Upper lobe of right lung (tissue), 1 donor: ENCODE results near the gene THAP6. TPM values are rescaled to one million over a fixed set of nuclear protein-coding genes. Genes with fewer than 3 reads are reported as not detected.

ENCODE experiments used
- ATAC-seq: fragments of 200-7000 bp; cut with Tn5 transposase; one replicate; pipeline ENCODE4 v1.9.1; 2020; ENCODE audit warnings: mild to moderate bottlenecking, moderate library complexity
- DNase-seq: peaks from one replicate; pipeline ENCODE4 v3.0.0-alpha.2; 2020
- H3K27ac ChIP-seq: fragments of 200-600 bp; one replicate; pipeline ENCODE4 v1.8.0; 2022
- H3K27me3 ChIP-seq: fragments of 200-600 bp; one replicate; pipeline ENCODE4 v1.8.0; 2022; ENCODE audit warnings: mild to moderate bottlenecking
- H3K36me3 ChIP-seq: fragments of 200-600 bp; one replicate; pipeline ENCODE4 v1.8.0; 2022
- H3K4me1 ChIP-seq: fragments of 200-600 bp; one replicate; pipeline ENCODE4 v1.8.0; 2022
- H3K4me3 ChIP-seq: fragments of 200-600 bp; one replicate; pipeline ENCODE4 v1.8.0; 2022; ENCODE audit warnings: mild to moderate bottlenecking
- H3K9me3 ChIP-seq: fragments of 200-600 bp; one replicate; pipeline ENCODE4 v1.8.0; 2022
- CTCF ChIP-seq: fragments of 200-600 bp; IDR thresholded peaks from one replicate; pipeline ENCODE4 v1.8.0; 2022; ENCODE audit warnings: antibody characterized with exemption
- intact Hi-C: fragments of 100-400 bp; cut with DNase I; formaldehyde crosslinking; loops from one replicate; pipeline ENCODE4 v1.11.0; 2022
- long read RNA-seq: library from polyadenylated mRNA; unstranded; transcript quantifications from one replicate; pipeline ENCODE4 v2.0.0, GENCODE V29; 2021
- total RNA-seq: library from RNA; stranded (reverse); fragmentation: NEBNext Ultra II Directional; extraction: Animal tissue kit (Norgen Biotek cat#: 25700); gene quantifications from one replicate; pipeline ENCODE4 v1.2.1, GENCODE V29; 2021
- donor health status: DM: no; HTN: yes; CAD: no; lungs with severe emphysema.

Gene THAP6
- total RNA-seq = 23.5 TPM
- long read RNA-seq, transcript THAP6-201 (5 exons, 3,549 nt) = major isoform, 13 of 20 reads
- long read RNA-seq, partial matches to known transcripts = 0 of 20 reads
- long read RNA-seq, other reads (novel, unspliced or antisense) = 6 of 20 reads

GRCh38 chr4:75514131-75514948 is at the start of gene THAP6, which contains the start of gene RCHY1:
Gene THAP6 (plus strand): TSS chr4:75514473. CDS start chr4:75515453, 980 bp downstream.
Gene RCHY1 (minus strand): TSS chr4:75514403. CDS start chr4:75514286, 117 bp downstream.
- Histone ChIP-seq H3K36me3 (peaks cover 28% of the 10 kb centered on the region), H3K4me1 (peaks cover 42% of the 10 kb centered on the region), H3K4me3 (peak within 1 kb of the TSS; percentile 84), H3K9me3 (no peaks in the 10 kb centered on the region), H3K27ac (peak within 1 kb of the TSS; percentile 97), H3K27me3 (no peaks in the 10 kb centered on the region)
- TF ChIP-seq CTCF = no peak
- intact Hi-C loops = no loop called here
- ATAC-seq = peak; percentile 98
- peak; percentile 98 for DNase-seq

GRCh38 chr4:75469896-75470295 is 44.4 kb upstream of the THAP6 start:
- intact Hi-C loops = no loop called here
- Histone ChIP-seq H3K27me3 (no peaks in the 10 kb centered on the region), H3K4me3 (no peak overlapping the region), H3K4me1 (no peaks in the 10 kb centered on the region), H3K36me3 (no peaks in the 10 kb centered on the region), H3K9me3 (no peaks in the 10 kb centered on the region), H3K27ac (no peak overlapping the region)
- no peak for TF ChIP-seq CTCF
- no peak for DNase-seq
- no peak for ATAC-seq

- Histone ChIP-seq H3K27ac (no peak overlapping the region), H3K27me3 (no peaks in the 10 kb centered on the region), H3K36me3 (no peaks in the 10 kb centered on the region), H3K4me3 (no peak overlapping the region), H3K9me3 (no peaks in the 10 kb centered on the region), H3K4me1 (no peaks in the 10 kb centered on the region)
- ATAC-seq (no peak), DNase-seq (no peak)
- TF ChIP-seq CTCF = no peak
- intact Hi-C loops = no loop called here
These were observed 43.5 kb upstream of the THAP6 start for GRCh38 chr4:75470738-75471137.

- Histone ChIP-seq H3K4me3 (no peak overlapping the region), H3K27me3 (no peaks in the 10 kb centered on the region), H3K36me3 (peaks cover 28% of the 10 kb centered on the region), H3K27ac (no peak overlapping the region), H3K9me3 (no peaks in the 10 kb centered on the region), H3K4me1 (no peaks in the 10 kb centered on the region)
- DNase-seq (no peak), ATAC-seq (no peak)
- no peak for TF ChIP-seq CTCF
- intact Hi-C loops = no loop called here
These were observed 37.1 kb upstream of the THAP6 start for GRCh38 chr4:75477201-75477600.

GRCh38 chr4:75484190-75484589 is 30.1 kb upstream of the THAP6 start:
- no peak for TF ChIP-seq CTCF
- no peaks in the 10 kb centered on the region for H3K4me1 ChIP-seq
- intact Hi-C loops = no loop called here
- no peak overlapping the region for H3K4me3 ChIP-seq
- peaks cover 83% of the 10 kb centered on the region for H3K36me3 ChIP-seq
- ATAC-seq (no peak), DNase-seq (no peak)
- no peaks in the 10 kb centered on the region for H3K27me3 ChIP-seq
- no peaks in the 10 kb centered on the region for H3K9me3 ChIP-seq
- H3K27ac ChIP-seq = no peak overlapping the region
